Smooth muscle cell (in vitro differentiated cells): ENCODE results near the gene NT5DC3. TPM values are rescaled to one million over a fixed set of nuclear protein-coding genes. Genes with fewer than 3 reads are reported as not detected.

Source experiments
- DNase-seq: peaks from one replicate; lab custom pipeline; 2025; ENCODE audit not compliant: unreplicated experiment; lab: John Stamatoyannopoulos, UW
- H2AFZ ChIP-seq: fragments of 200-600 bp; sonication (generic); 2 replicates; pipeline ENCODE4 v1.6.0; 2016; ENCODE audit warnings: antibody characterized with exemption, low read depth, mild to moderate bottlenecking
- H3F3A ChIP-seq: fragments of 200-600 bp; sonication (generic); 2 replicates; pipeline ENCODE4 v1.6.0; 2017; ENCODE audit warnings: antibody characterized with exemption, low read depth
- H3K27ac ChIP-seq: fragments of 200-600 bp; sonication (generic); 2 replicates; pipeline ENCODE4 v1.5.1; 2016; ENCODE audit warnings: low read depth, mild to moderate bottlenecking
- H3K27me3 ChIP-seq: fragments of 200-600 bp; sonication (generic); 2 replicates; pipeline ENCODE4 v1.6.1; 2016; ENCODE audit warnings: low read depth, mild to moderate bottlenecking
- H3K36me3 ChIP-seq: fragments of 200-600 bp; sonication (generic); 2 replicates; pipeline ENCODE4 v1.5.1; 2016; ENCODE audit warnings: low read depth
- H3K4me1 ChIP-seq: fragments of 200-600 bp; sonication (generic); 2 replicates; pipeline ENCODE4 v1.5.1; 2016; ENCODE audit warnings: low read depth
- H3K4me2 ChIP-seq: fragments of 200-600 bp; sonication (generic); 2 replicates; pipeline ENCODE4 v1.6.0; 2016; ENCODE audit warnings: mild to moderate bottlenecking
- H3K4me3 ChIP-seq: fragments of 200-600 bp; sonication (generic); 2 replicates; pipeline ENCODE4 v1.5.1; 2016; ENCODE audit warnings: mild to moderate bottlenecking
- H3K79me2 ChIP-seq: fragments of 200-600 bp; sonication (generic); 2 replicates; pipeline ENCODE4 v1.6.0; 2016; ENCODE audit warnings: low read depth, mild to moderate bottlenecking
- H3K9ac ChIP-seq: fragments of 200-600 bp; sonication (generic); 2 replicates; pipeline ENCODE4 v1.6.0; 2016; ENCODE audit warnings: low read depth
- H3K9me3 ChIP-seq: fragments of 200-600 bp; sonication (generic); replicated peaks from 2 replicates; pipeline ENCODE4 v1.5.1; 2016; ENCODE audit warnings: low read depth
- H4K20me1 ChIP-seq: fragments of 200-600 bp; sonication (generic); 2 replicates; pipeline ENCODE4 v1.6.0; 2016; ENCODE audit warnings: low read depth
- CTCF ChIP-seq: fragments of 200-600 bp; sonication (generic); IDR thresholded peaks from 2 replicates; pipeline ENCODE4 v1.5.1; 2017; ENCODE audit warnings: borderline replicate concordance, mild to moderate bottlenecking, antibody characterized with exemption; ENCODE audit not compliant: insufficient read depth, poor library complexity, severe bottlenecking
- WGBS: methylation state at CpG from one replicate; pipeline ENCODE4 v1.1.7; 2016; ENCODE audit warnings: low lambda C conversion rate; 5-methylcytosine and 5-hydroxymethylcytosine counted together
- polyA plus RNA-seq: library from polyadenylated mRNA; unstranded; fragments of >200 nt; fragmentation: Nextera tagmentation; extraction: Ambion mirVana; gene quantifications from 2 replicates; pipeline ENCODE4 v1.2.1, GENCODE V29; 2016
- total RNA-seq: library from RNA; depleted of rRNA; stranded (reverse); fragments of >200 nt; gene quantifications from 2 replicates; pipeline ENCODE4 v1.2.3, GENCODE V29; 2014

Gene NT5DC3
- total and polyA plus RNA-seq, 2 experiments from 2014 or later, result 0.57 to 1.4 TPM

- no peak for TF ChIP-seq CTCF
These were observed 93.0 kb downstream of the NT5DC3 start for GRCh38 chr12:103748002-103748401.

GRCh38 chr12:103745962-103746361, 95.1 kb downstream of the NT5DC3 start:
- Histone ChIP-seq H3K36me3 (no peaks in the 10 kb centered on the region), H3K9ac (no peak overlapping the region), H3K4me2 (no peak overlapping the region), H3K27me3 (no peaks in the 10 kb centered on the region), H3K4me3 (no peak overlapping the region), H3K79me2 (no peaks in the 10 kb centered on the region), H3K4me1 (no peaks in the 10 kb centered on the region), H3F3A (no peaks in the 10 kb centered on the region), H3K9me3 (no peaks in the 10 kb centered on the region), H4K20me1 (no peaks in the 10 kb centered on the region), H3K27ac (no peak overlapping the region), H2AFZ (no peak overlapping the region)
- no peak for TF ChIP-seq CTCF
- DNase-seq, result no peak
- 73% methylated on average over 2 of the region's 2 CpGs for WGBS

More at GRCh38 chr12:103748002-103748401, 93.0 kb downstream of the NT5DC3 start:
- H3K79me2 ChIP-seq, result no peaks in the 10 kb centered on the region
- H3K9me3 ChIP-seq, result no peaks in the 10 kb centered on the region
- no peaks in the 10 kb centered on the region for H4K20me1 ChIP-seq
- 96% methylated on average over 2 of the region's 2 CpGs for WGBS
- no peak overlapping the region for H3K9ac ChIP-seq
- no peak for DNase-seq
- no peaks in the 10 kb centered on the region for H3K36me3 ChIP-seq
- no peaks in the 10 kb centered on the region for H3F3A ChIP-seq
- H3K27me3 ChIP-seq, result no peaks in the 10 kb centered on the region
- H3K4me3 ChIP-seq, result no peak overlapping the region
- no peak overlapping the region for H3K4me2 ChIP-seq
- H3K4me1 ChIP-seq, result no peaks in the 10 kb centered on the region
- no peak overlapping the region for H3K27ac ChIP-seq
- H2AFZ ChIP-seq, result no peak overlapping the region

GRCh38 chr12:103743788-103744187, 97.2 kb downstream of the NT5DC3 start:
- no peak overlapping the region for H3K4me2 ChIP-seq
- peaks cover 6% of the 10 kb centered on the region for H3K27me3 ChIP-seq
- no peaks in the 10 kb centered on the region for H3K9me3 ChIP-seq
- H3K79me2 ChIP-seq, result no peaks in the 10 kb centered on the region
- H3K4me1 ChIP-seq, result no peaks in the 10 kb centered on the region
- no peak overlapping the region for H3K9ac ChIP-seq
- no peaks in the 10 kb centered on the region for H4K20me1 ChIP-seq
- WGBS, result 96% methylated on average over 3 of the region's 3 CpGs
- no peaks in the 10 kb centered on the region for H3F3A ChIP-seq
- H3K36me3 ChIP-seq, result no peaks in the 10 kb centered on the region
- DNase-seq, result no peak
- no peak overlapping the region for H3K4me3 ChIP-seq
- no peak overlapping the region for H2AFZ ChIP-seq
- no peak for TF ChIP-seq CTCF
- no peak overlapping the region for H3K27ac ChIP-seq

GRCh38 chr12:103742349-103742932, 98.6 kb downstream of the NT5DC3 start:
- no peak for DNase-seq
- H3K36me3 ChIP-seq, result no peaks in the 10 kb centered on the region
- H3K9ac ChIP-seq, result no peak overlapping the region
- no peak overlapping the region for H3K4me3 ChIP-seq
- peaks cover 6% of the 10 kb centered on the region for H3K27me3 ChIP-seq
- no peaks in the 10 kb centered on the region for H3F3A ChIP-seq
- no peak overlapping the region for H2AFZ ChIP-seq
- H3K4me2 ChIP-seq, result no peak overlapping the region
- no peaks in the 10 kb centered on the region for H3K4me1 ChIP-seq
- TF ChIP-seq CTCF, result no peak
- H3K9me3 ChIP-seq, result no peaks in the 10 kb centered on the region
- 90% methylated on average over 15 of the region's 15 CpGs for WGBS
- no peaks in the 10 kb centered on the region for H4K20me1 ChIP-seq
- no peak overlapping the region for H3K27ac ChIP-seq
- no peaks in the 10 kb centered on the region for H3K79me2 ChIP-seq
